ENCODE data around the gene FANCI.

DNA sequence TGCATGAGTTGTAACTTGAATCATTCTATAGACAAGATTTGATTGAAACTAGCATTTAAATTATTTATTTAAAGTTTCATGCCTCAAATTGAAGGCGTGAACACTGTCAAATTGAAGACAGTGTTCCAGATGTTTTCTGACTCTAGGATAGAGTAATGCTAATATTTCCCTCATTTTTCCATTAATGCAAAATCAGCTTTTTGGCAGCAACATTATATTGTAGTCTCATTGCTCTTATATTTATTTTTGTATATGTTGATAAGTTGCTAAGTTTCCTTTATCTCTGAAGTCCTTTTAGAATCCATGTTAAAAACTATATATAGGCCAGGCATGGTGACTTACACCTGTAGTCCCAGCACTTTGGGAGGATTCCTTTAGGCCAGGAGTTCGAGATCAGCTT lies 4.8 kb downstream of the FANCI start:
- no peak for TF ChIP-seq MTA1 (CRISPR knock-in tag; IDR thresholded peaks at IDR 0.05; ENCODE audit: borderline replicate concordance)
- TF ChIP-seq TAF1 (CRISPR knock-in tag; IDR thresholded peaks at IDR 0.05): no peak
- TF ChIP-seq, protein P1, sequence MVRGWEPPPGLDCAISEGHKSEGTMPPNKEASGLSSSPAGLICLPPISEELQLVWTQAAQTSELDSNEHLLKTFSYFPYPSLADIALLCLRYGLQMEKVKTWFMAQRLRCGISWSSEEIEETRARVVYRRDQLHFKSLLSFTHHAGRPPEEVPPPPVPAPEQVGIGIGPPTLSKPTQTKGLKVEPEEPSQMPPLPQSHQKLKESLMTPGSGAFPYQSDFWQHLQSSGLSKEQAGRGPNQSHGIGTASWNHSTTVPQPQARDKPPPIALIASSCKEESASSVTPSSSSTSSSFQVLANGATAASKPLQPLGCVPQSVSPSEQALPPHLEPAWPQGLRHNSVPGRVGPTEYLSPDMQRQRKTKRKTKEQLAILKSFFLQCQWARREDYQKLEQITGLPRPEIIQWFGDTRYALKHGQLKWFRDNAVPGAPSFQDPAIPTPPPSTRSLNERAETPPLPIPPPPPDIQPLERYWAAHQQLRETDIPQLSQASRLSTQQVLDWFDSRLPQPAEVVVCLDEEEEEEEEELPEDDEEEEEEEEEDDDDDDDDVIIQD (CRISPR knock-in tag; IDR thresholded peaks at IDR 0.05; ENCODE audit: low read depth): no peak
- TF ChIP-seq CAMTA2 (CRISPR knock-in tag; IDR thresholded peaks at IDR 0.05; ENCODE audit: borderline replicate concordance): no peak
- TF ChIP-seq JUNB (CRISPR knock-in tag; IDR thresholded peaks at IDR 0.05; ENCODE audit: borderline replicate concordance): no peak
- no peak for TF ChIP-seq JUND (CRISPR knock-in tag; IDR thresholded peaks at IDR 0.05)
- no peak for TF ChIP-seq TBP (CRISPR knock-in tag; IDR thresholded peaks at IDR 0.05)
- TF ChIP-seq SP5 (CRISPR knock-in tag; IDR thresholded peaks at IDR 0.05; ENCODE audit: borderline replicate concordance, low read depth): no peak

Measured in HepG2 (cell line).